ENCODE measurements around the gene KRT74.

Gene KRT74

GRCh38 chr12:52573743-52574142 lies at the start of gene KRT74:
KRT74 (minus strand) TSS chr12:52573843; CDS start chr12:52573777, 66 bp downstream.
- DNase-seq, result no peak

DNA sequence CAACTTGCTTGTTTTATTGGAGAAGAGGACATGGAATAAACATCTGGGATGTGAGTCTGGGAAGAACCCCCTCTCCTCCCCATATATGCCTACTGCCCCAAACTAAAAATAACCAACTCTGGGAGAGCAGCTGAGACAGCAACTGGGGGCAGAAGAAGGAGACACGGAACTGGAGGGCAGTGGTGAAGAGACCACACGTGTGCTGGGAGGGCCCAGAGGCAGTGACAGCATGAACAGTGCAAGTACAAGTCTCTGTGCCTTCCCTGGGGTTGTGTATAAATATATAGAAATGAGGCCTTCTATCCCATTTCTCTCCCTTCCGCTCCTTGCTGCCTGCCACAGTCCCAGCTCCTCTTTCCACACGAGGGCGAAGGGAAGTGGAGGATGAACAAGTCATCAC lies 48.7 kb upstream of the KRT74 start:
- DNase-seq, result no peak

- no peak for DNase-seq
Measured at GRCh38 chr12:52618866-52619265, 45.2 kb upstream of the KRT74 start.

- no peak for DNase-seq
Measured at GRCh38 chr12:52618216-52618615, 44.6 kb upstream of the KRT74 start, which contains the start of gene KRT73. KRT73 (minus strand) TSS chr12:52618559; CDS start chr12:52618524, 35 bp downstream.

DNA sequence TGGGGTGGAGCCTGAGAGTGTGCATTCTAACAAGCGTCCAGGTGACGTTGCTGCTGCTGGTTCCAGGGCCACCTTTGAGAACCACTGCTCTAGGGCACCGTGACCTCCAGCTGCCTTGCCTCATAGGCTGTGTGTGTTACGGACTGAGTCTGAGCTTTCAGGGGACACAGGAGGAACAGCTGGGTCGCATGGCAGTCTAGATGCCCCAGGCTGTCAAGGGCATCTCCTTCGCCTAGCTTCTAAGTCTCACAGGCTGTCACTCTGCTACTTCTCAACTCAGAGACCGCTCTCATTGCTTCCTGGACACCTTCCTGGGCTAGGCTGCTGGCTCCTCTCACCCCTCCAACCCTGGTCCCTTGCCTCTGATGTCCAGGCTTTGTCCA lies 43.8 kb upstream of the KRT74 start:
- no peak for DNase-seq

DNA sequence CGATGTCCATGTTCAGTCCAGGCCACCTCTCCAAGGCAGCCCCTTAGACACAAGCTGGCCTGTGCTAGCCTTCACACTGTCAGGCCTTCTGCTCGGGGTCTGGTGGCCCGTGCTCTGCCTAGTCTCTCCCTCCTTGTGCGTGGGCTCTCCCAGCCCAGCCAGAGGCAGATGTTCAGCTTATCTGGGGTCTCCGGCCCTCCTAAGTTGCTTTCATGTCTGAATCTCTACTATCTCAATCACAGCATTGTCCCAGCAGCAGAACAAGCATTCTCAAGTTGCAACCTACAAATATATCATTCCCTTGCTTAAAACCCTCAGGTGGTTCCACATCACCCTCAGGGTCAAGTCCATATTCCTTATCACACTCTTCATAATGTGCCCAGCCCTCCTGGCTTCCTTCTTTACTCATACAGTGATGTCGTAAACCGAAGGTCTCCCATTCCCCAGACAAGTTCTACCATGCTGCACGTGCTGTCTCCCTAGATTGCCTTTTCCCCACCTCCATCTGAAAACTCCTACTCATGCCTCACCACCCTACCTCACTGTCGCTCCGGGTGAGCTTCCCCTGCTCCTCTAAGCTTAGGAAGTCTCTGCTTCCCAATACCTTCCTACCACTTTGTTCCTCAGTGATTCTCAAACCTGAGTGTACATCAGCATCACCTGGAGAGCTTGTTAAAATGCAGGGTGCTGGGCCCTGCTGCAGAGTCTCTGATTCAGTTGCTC lies 43.2 kb upstream of the KRT74 start:
- DNase-seq, result no peak

- DNase-seq, result no peak
Measured at GRCh38 chr12:52615912-52616311, 42.3 kb upstream of the KRT74 start.

DNA sequence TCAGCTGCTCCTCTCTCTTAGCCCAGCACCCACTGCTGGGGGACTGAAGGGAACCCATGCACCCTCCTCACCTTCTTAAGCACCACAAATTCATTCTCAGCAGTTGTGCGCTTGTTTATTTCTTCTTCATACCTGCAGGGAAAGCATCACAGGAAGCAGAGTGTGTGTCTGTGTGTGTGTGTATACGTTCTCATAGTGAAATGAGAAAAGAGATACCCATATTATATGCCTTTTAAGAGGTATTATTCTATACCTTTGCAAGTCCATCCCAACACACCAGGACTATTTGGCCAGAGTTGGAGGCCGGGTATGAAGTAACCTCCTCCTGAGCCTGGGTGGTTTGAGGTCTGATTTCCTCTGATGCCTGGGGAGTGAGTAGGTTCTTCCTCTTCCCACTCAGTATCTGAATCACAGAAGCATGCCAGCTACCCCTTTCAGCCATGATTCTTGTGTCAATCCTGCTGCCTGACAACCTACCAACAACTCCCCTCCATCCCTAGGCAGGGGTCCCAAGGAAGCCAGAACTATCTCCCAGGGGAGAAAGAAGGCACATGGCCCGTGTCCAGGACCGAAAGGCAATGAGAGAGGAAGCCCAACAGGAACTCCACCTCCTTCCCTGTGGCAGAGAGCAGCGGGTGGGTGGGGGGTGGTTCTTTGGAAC lies 41.7 kb upstream of the KRT74 start:
- DNase-seq, result no peak

- no peak for DNase-seq
Measured at GRCh38 chr12:52614381-52615207, 41.0 kb upstream of the KRT74 start.

DNA sequence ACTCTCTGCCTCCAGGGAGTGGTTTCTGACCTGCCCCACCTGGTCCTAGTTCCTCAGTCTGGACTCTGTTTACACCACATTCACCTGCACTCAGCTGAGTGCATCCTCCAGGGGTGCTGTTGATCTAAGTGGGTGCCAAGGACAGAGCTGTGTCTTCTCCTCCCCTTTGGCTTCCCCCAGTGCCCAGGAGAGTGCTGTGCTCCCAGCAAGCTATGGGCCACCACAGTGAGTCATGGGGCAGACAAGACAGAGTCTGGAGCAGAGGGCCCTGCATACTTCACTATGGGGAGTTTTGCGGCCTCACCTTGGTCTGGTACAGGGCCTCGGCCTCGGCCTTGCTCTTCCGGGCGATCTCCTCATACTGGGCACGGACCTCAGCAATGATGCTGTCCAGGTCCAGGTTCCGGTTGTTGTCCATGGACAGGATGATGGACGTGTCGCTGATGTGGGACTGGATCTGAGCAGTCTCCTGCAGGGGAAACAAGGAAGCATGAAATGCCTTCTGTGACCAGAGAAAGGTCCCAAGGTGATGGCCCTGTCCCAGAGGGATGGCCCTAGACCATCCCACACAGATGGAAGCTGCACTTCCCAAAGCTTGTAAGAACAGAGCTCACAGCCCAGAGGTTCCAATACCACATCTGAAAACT lies 39.9 kb upstream of the KRT74 start:
- no peak for DNase-seq

GRCh38 chr12:52612431-52613383 lies 39.1 kb upstream of the KRT74 start:
- no peak for DNase-seq

- no peak for DNase-seq
Measured at GRCh38 chr12:52611080-52611468, 37.4 kb upstream of the KRT74 start.

GRCh38 chr12:52608826-52609630 lies 35.4 kb upstream of the KRT74 start:
- DNase-seq, result no peak

DNA sequence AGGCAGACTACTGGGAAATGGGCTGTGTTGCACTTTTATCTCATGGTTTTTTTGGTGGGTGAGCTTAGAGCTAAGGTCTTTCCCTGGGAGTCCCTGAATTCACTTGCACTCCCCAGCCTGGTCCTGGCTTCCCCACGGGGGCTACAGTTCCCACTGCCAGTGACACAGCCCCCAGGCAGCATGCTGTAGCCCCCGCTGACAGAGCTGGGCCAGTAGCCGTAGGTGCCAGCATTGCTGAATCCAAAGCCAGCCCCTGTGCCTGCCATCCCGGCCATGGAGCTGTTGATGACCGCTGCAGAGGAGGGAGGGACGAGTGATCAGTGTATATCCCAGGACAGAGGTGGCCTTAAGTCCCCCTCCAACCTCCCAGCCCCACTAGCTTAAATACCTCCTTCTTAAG lies 34.5 kb upstream of the KRT74 start:
- no peak for DNase-seq

DNA sequence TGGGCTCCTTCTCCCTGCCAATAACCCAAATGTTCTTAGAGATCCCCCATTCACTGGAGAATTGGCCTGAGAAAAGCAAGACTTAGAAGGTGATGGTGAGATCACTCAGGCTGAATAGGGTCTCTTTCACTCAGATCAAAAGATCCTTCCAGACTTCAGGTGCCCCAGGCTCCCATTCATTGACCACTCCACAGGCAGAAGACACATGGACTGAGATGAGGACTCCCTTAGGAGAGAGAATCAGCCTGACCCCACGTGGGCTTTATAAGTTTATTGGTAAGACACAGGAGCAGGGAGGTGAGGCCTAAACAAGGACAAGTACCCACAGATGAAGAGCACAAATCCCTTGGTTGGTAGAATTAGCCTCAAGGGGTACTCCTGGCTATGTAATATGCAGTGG lies 33.7 kb upstream of the KRT74 start:
- DNase-seq, result no peak

GRCh38 chr12:52606581-52607218 lies 33.1 kb upstream of the KRT74 start:
- DNase-seq, result no peak

- DNase-seq, result no peak
Measured at GRCh38 chr12:52606096-52606495, 32.5 kb upstream of the KRT74 start.

DNA sequence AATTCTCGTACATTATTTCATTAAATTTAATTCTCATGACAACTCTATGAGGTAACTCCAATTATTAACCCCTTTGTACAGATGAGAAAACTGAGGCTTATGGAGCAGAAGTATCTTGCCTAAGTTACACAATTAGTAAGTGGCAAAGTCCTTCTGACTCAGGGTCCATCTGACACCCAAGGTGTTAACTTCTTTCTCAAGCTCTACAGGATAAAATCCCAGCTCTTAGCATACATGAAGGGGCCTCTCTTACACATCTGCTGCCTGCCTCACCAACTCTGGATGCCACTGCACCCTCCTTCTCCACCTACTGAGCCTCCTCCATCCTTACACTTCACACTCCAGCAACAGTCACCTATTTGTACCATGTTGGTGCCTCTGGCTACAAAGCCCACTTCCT lies 31.9 kb upstream of the KRT74 start:
- no peak for DNase-seq

DNA sequence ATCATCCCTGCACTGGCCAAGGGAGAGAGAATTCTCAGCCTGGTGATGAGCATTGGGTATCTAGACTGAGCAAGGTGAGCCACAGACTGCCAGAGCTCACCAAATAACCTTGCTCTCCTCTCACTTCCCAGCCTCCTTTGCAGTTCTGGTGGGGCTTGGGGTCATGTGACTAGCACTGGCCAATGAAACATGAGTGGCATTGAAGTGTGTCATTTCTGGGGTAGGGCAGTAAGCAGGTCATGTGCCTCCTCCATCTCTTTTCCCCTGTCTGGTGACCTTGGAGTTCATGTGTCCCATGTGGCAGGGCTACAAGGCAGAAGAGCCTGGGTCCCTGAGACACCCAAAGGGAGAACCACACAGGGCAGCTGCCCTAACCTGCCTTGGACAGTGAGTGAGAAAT lies 31.2 kb upstream of the KRT74 start:
- no peak for DNase-seq

DNA sequence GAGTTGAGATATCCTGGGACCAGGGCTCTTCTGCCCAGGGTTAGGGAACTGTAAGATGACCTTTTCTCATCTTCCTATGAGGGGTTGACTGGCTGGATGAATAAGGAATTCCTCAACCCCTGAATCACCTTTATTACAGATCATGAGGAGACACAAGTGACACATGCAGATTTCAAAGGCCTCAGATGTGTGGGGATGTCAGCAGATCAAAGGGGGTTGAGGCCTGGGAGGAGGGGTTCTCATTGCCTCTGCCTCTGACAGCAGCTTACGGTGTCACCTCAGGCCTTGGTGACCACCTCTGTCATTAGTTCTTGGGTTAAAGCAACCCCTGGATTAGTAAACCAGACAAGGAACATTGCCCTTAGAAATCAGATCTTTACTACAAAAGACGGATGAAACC lies 29.7 kb upstream of the KRT74 start:
- DNase-seq, result no peak

- DNase-seq, result no peak
Measured at GRCh38 chr12:52602552-52602951, 28.9 kb upstream of the KRT74 start.
